ENCODE results near the gene TMEM97. TPM values are rescaled to one million over a fixed set of nuclear protein-coding genes. Genes with fewer than 3 reads are reported as not detected.
A peak's percentile ranks its signal among the peaks of the same experiment; 100 is the strongest.

TMEM97 gene
- total and polyA plus RNA-seq, 4 donors = 23.5 to 62.6 (median 38.8) TPM

- Histone ChIP-seq H3K4me1 (ENCODE audit: control insufficient read depth in 5 of 5, insufficient read depth in 5 of 5, low read length in 5 of 5) (peaks cover 0 to 2% (median 0%) of the 10 kb centered on the region in 5 donors), H3K9me3 (ENCODE audit: control insufficient read depth in 4 of 4, insufficient read depth in 3 of 4, low read length in 3 of 4) (no peaks in the 10 kb centered on the region), H3K36me3 (ENCODE audit: control insufficient read depth in 4 of 4, insufficient read depth in 4 of 4, low read length in 4 of 4) (no peaks in the 10 kb centered on the region), H3K27me3 (ENCODE audit: control insufficient read depth in 3 of 3, insufficient read depth in 3 of 3, low read length in 2 of 3) (no peaks in the 10 kb centered on the region), H3K27ac (ENCODE audit: low read depth in 1 of 2, low read length in 1 of 2) (no peak overlapping the region), H3K4me3 (no peak overlapping the region), H3K9ac (ENCODE audit: insufficient read depth in 1 of 2, low read length in 2 of 2) (no peak overlapping the region)
- 92 to 93% methylated on average over 6 of the region's 6 CpGs for WGBS, 2 donors
- DNase-seq (no peak), ATAC-seq (ENCODE audit: insufficient read depth, low FRiP score) (no peak)
- TF ChIP-seq CTCF (IDR thresholded peaks at IDR 0.05; ENCODE audit: control extremely low read depth, extremely low read depth) = no peak
Measured at GRCh38 chr17:28276011-28276410, 43.0 kb upstream of the TMEM97 start.

- DNase-seq = no peak
- WGBS, 2 donors = 82 to 87% methylated on average over 6 of the region's 6 CpGs
- no peaks in the 10 kb centered on the region for H3K9me3 ChIP-seq (ENCODE audit: control insufficient read depth in 4 of 4, insufficient read depth in 3 of 4, low read length in 3 of 4)
- no peak overlapping the region for H3K9ac ChIP-seq (ENCODE audit: insufficient read depth in 1 of 2, low read length in 2 of 2)
- no peak overlapping the region for H3K27ac ChIP-seq (ENCODE audit: low read depth in 1 of 2, low read length in 1 of 2)
- H3K27me3 ChIP-seq (ENCODE audit: control insufficient read depth in 3 of 3, insufficient read depth in 3 of 3, low read length in 2 of 3) = no peaks in the 10 kb centered on the region
- H3K4me1 ChIP-seq (ENCODE audit: control insufficient read depth in 5 of 5, insufficient read depth in 5 of 5, low read length in 5 of 5) = peaks cover 0 to 2% (median 0%) of the 10 kb centered on the region in 5 donors
- H3K4me3 ChIP-seq = no peak overlapping the region
- TF ChIP-seq CTCF (IDR thresholded peaks at IDR 0.05; ENCODE audit: control extremely low read depth, extremely low read depth) = no peak
- ATAC-seq (ENCODE audit: insufficient read depth, low FRiP score) = no peak
- H3K36me3 ChIP-seq (ENCODE audit: control insufficient read depth in 4 of 4, insufficient read depth in 4 of 4, low read length in 4 of 4) = no peaks in the 10 kb centered on the region
Measured at GRCh38 chr17:28279411-28279810, 39.6 kb upstream of the TMEM97 start.

GRCh38 chr17:28280826-28281225 is 38.2 kb upstream of the TMEM97 start:
- TF ChIP-seq CTCF (IDR thresholded peaks at IDR 0.05; ENCODE audit: control extremely low read depth, extremely low read depth) = no peak
- WGBS, 2 donors = 79 to 90% methylated on average over 3 of the region's 3 CpGs

GRCh38 chr17:28282596-28282995 is 36.4 kb upstream of the TMEM97 start:
- Histone ChIP-seq H3K27me3 (ENCODE audit: control insufficient read depth in 3 of 3, insufficient read depth in 3 of 3, low read length in 2 of 3) (no peaks in the 10 kb centered on the region), H3K27ac (ENCODE audit: low read depth in 1 of 2, low read length in 1 of 2) (no peak overlapping the region), H3K9me3 (ENCODE audit: control insufficient read depth in 4 of 4, insufficient read depth in 3 of 4, low read length in 3 of 4) (no peaks in the 10 kb centered on the region), H3K9ac (ENCODE audit: insufficient read depth in 1 of 2, low read length in 2 of 2) (no peak overlapping the region), H3K36me3 (ENCODE audit: control insufficient read depth in 4 of 4, insufficient read depth in 4 of 4, low read length in 4 of 4) (no peaks in the 10 kb centered on the region), H3K4me1 (ENCODE audit: control insufficient read depth in 5 of 5, insufficient read depth in 5 of 5, low read length in 5 of 5) (no peaks in the 10 kb centered on the region), H3K4me3 (no peak overlapping the region)
- no peak for TF ChIP-seq CTCF (IDR thresholded peaks at IDR 0.05; ENCODE audit: control extremely low read depth, extremely low read depth)
- ATAC-seq (ENCODE audit: insufficient read depth, low FRiP score) (peak; percentile 41), DNase-seq (no peak)
- 55 to 78% methylated on average over 7 of the region's 7 CpGs for WGBS, 2 donors

More at GRCh38 chr17:28280826-28281225, 38.2 kb upstream of the TMEM97 start:
- Histone ChIP-seq H3K27ac (ENCODE audit: low read depth in 1 of 2, low read length in 1 of 2) (no peak overlapping the region), H3K4me3 (no peak overlapping the region), H3K36me3 (ENCODE audit: control insufficient read depth in 4 of 4, insufficient read depth in 4 of 4, low read length in 4 of 4) (no peaks in the 10 kb centered on the region), H3K27me3 (ENCODE audit: control insufficient read depth in 3 of 3, insufficient read depth in 3 of 3, low read length in 2 of 3) (no peaks in the 10 kb centered on the region), H3K4me1 (ENCODE audit: control insufficient read depth in 5 of 5, insufficient read depth in 5 of 5, low read length in 5 of 5) (peaks cover 0 to 2% (median 0%) of the 10 kb centered on the region in 5 donors), H3K9me3 (ENCODE audit: control insufficient read depth in 4 of 4, insufficient read depth in 3 of 4, low read length in 3 of 4) (no peaks in the 10 kb centered on the region), H3K9ac (ENCODE audit: insufficient read depth in 1 of 2, low read length in 2 of 2) (no peak overlapping the region)
- DNase-seq (no peak), ATAC-seq (ENCODE audit: insufficient read depth, low FRiP score) (no peak)

Measured in lung (tissue), 12 donors.